B cell (primary cell): ENCODE data around the gene PINLYP. TPM values are rescaled to one million over a fixed set of nuclear protein-coding genes. Genes with fewer than 3 reads are reported as not detected.

Experiments used
- ATAC-seq: fragments of 200-7000 bp; cut with Tn5 transposase; one replicate; pipeline ENCODE4 v1.10.0; 2021; ENCODE audit warnings: low read depth, mild to moderate bottlenecking, moderate number of reproducible peaks, moderate library complexity
- CTCF ChIA-PET: fragments of 350-600 bp; sonication (Branson Sonifier 250); formaldehyde crosslinking; loops from one replicate; lab custom pipeline; 2021; ENCODE audit warnings: antibody characterized with exemption, inconsistent platforms; lab: Charles Lee
- POLR2A ChIA-PET: fragments of 350-600 bp; sonication (Branson Sonifier 250); formaldehyde crosslinking; loops from one replicate; lab custom pipeline; 2021; ENCODE audit warnings: antibody characterized with exemption; lab: Charles Lee
- DNase-seq: peaks from one replicate; pipeline ENCODE4 v3.0.0; 2013
- H2AFZ ChIP-seq: 2 replicates; pipeline ENCODE4 v1.6.1; 2012; ENCODE audit warnings: mild to moderate bottlenecking, low read depth, low read length; ENCODE audit not compliant: insufficient read depth, poor library complexity, severe bottlenecking
- H3K27ac ChIP-seq, 2 donors: 1 replicate in 1 of 2; 2 replicates in 1 of 2; pipeline ENCODE4 v1.5.1; 2012 to 2013; ENCODE audit warnings: low read length in 2 of 2, mild to moderate bottlenecking in 2 of 2, moderate library complexity in 1 of 2
- H3K27me3 ChIP-seq, 4 experiments: fragments of 200-600 bp in 1 of 4; sonication (generic) in 1 of 4; replicated peaks in 1 of 4; 1 replicate in 2 of 4; 2 replicates in 2 of 4; pipeline versions ENCODE4 v1.6.1 to v1.7.0; 2013 to 2016; ENCODE audit warnings: low read length in 3 of 4, mild to moderate bottlenecking in 2 of 4, mixed read lengths in 1 of 4, moderate library complexity in 1 of 4; ENCODE audit not compliant: insufficient read depth in 4 of 4, control insufficient read depth in 3 of 4; ENCODE audit errors: control extremely low read depth in 1 of 4
- H3K36me3 ChIP-seq, 2 experiments: replicated peaks in 1 of 2; 1 replicate in 1 of 2; 2 replicates in 1 of 2; pipeline versions ENCODE4 v1.6.1 to v1.7.1; 2013; ENCODE audit warnings: low read length in 1 of 2; ENCODE audit not compliant: insufficient read depth in 2 of 2, control insufficient read depth in 1 of 2; ENCODE audit errors: control extremely low read depth in 1 of 2, extremely low read depth in 1 of 2
- H3K4me1 ChIP-seq, 2 donors: fragments of 200-600 bp in 1 of 2; sonication (generic) in 1 of 2; 1 replicate in 1 of 2; 2 replicates in 1 of 2; pipeline versions ENCODE4 v1.5.1 to v1.6.1; 2013 to 2017; ENCODE audit warnings: low read length in 2 of 2; ENCODE audit not compliant: control insufficient read depth in 2 of 2, insufficient read depth in 2 of 2
- H3K4me2 ChIP-seq: replicated peaks from 2 replicates; pipeline ENCODE3; 2012; ENCODE audit warnings: mild to moderate bottlenecking, low read depth, low read length; ENCODE audit not compliant: poor library complexity, severe bottlenecking
- H3K4me3 ChIP-seq, 5 experiments: fragments of 200-600 bp in 1 of 5; sonication (generic) in 1 of 5; 1 replicate in 3 of 5; 2 replicates in 2 of 5; pipeline versions ENCODE4 v1.5.1 to v1.7.0; 2011 to 2016; ENCODE audit warnings: low read length in 4 of 5, mild to moderate bottlenecking in 4 of 5, low read depth in 2 of 5, control low read depth in 1 of 5, moderate library complexity in 1 of 5; ENCODE audit not compliant: insufficient read depth in 1 of 5; ENCODE audit errors: control extremely low read depth in 1 of 5, extremely low read depth in 1 of 5
- H3K79me2 ChIP-seq: fragments of 200-600 bp; sonication (generic); one replicate; pipeline ENCODE4 v1.6.0; 2016; ENCODE audit warnings: low read length; ENCODE audit not compliant: control insufficient read depth, insufficient read depth
- H3K9ac ChIP-seq: fragments of 200-600 bp; sonication (generic); 2 replicates; pipeline ENCODE4 v1.6.1; 2017; ENCODE audit warnings: mild to moderate bottlenecking, low read length, moderate library complexity
- H3K9me3 ChIP-seq, 3 donors: one replicate each; pipeline versions ENCODE4 v1.6.1 to v1.7.1; 2013; ENCODE audit warnings: low read length in 2 of 3; ENCODE audit not compliant: control insufficient read depth in 2 of 3, insufficient read depth in 1 of 3; ENCODE audit errors: control extremely low read depth in 1 of 3
- H4K20me1 ChIP-seq: 2 replicates; pipeline ENCODE4 v1.6.0; 2012; ENCODE audit warnings: mild to moderate bottlenecking, low read length; ENCODE audit not compliant: insufficient read depth, control insufficient read depth, poor library complexity, severe bottlenecking
- H3K27ac Mint-ChIP-seq: one replicate; pipeline ENCODE4 v1.8.0; 2021; ENCODE audit warnings: mixed read lengths
- H3K27me3 Mint-ChIP-seq: one replicate; pipeline ENCODE4 v1.8.0; 2021; ENCODE audit warnings: mixed read lengths
- H3K4me1 Mint-ChIP-seq: one replicate; pipeline ENCODE4 v1.8.0; 2021; ENCODE audit warnings: mixed read lengths
- H3K4me3 Mint-ChIP-seq: one replicate; pipeline ENCODE4 v1.8.0; 2021; ENCODE audit warnings: mixed read lengths
- H3K9me3 Mint-ChIP-seq: one replicate; pipeline ENCODE4 v1.8.0; 2022; ENCODE audit warnings: mixed read lengths; ENCODE audit not compliant: insufficient read depth
- EZH2 ChIP-seq: IDR thresholded peaks from 2 replicates; pipeline ENCODE4 v1.6.1; 2012; ENCODE audit warnings: borderline replicate concordance, low read depth, mild to moderate bottlenecking, moderate library complexity, low read length; ENCODE audit not compliant: insufficient read depth, poor library complexity, severe bottlenecking
- WGBS: methylation state at CpG from one replicate; pipeline ENCODE4 v1.1.5; 2013; ENCODE audit warnings: missing lambda C conversion rate; ENCODE audit not compliant: insufficient coverage; 5-methylcytosine and 5-hydroxymethylcytosine counted together
- intact Hi-C: fragments of 100-400 bp; cut with micrococcal nuclease; formaldehyde crosslinking; loops from one replicate; pipeline ENCODE4 v1.10.0; 2022
- polyA plus RNA-seq: library from polyadenylated mRNA; depleted of rRNA; stranded (reverse); fragments of >200 nt; gene quantifications from 2 replicates; pipeline ENCODE4 v1.2.3, GENCODE V29; 2012
- total RNA-seq, 2 donors: library from RNA; stranded (reverse); fragments of 120-200 nt in 1 of 2; gene quantifications; 1 replicate in 1 of 2; 2 replicates in 1 of 2; pipeline versions ENCODE4 v1.2.3 to v1.2.4, GENCODE V29; 2013 to 2022
- TF ChIP-seq, protein P1 (sequence below): fragments of 200-600 bp; IDR thresholded peaks from one replicate; pipeline ENCODE4 v1.8.0; 2022; ENCODE audit warnings: antibody characterized with exemption, mild to moderate bottlenecking

Gene PINLYP
- total and polyA plus RNA-seq, 2 donors (not counting 1 experiment from before 2014, with no cell fraction given): 2.0 to 2.9 TPM

DNA sequence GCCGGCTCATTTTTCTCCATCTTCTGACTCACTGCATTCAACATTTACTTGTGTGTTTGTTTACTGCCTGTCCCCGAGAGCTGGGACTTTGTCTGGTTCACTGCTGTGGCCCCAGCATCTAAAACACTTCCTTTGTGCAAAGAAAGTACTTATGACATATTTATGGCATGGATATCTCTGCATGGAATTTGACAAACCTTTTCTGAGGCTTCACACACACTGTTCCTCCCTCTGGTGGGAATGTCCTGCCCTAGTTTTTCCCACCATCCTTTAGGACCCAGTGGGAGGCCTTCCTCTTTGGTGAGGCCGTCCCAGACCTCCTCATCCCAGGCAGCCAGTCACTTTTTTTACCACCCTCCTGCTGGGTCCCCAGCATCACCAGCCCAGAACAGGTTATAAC lies 34.9 kb downstream of the PINLYP start:
- Mint-ChIP-seq H3K9me3 (no peaks in the 10 kb centered on the region), H3K27ac (no peak overlapping the region), H3K4me1 (peaks cover 4% of the 10 kb centered on the region), H3K27me3 (no peaks in the 10 kb centered on the region), H3K4me3 (no peak overlapping the region)
- peaks cover 0 to 26% of the 10 kb centered on the region in 2 experiments for H3K36me3 ChIP-seq
- peaks cover 3 to 8% of the 10 kb centered on the region in 2 donors for H3K4me1 ChIP-seq
- ATAC-seq (no peak), DNase-seq (no peak)
- H3K4me2 ChIP-seq: no peak overlapping the region
- peaks cover 32% of the 10 kb centered on the region for H3K79me2 ChIP-seq
- no peak overlapping the region for H2AFZ ChIP-seq
- 100% methylated on average over 2 of the region's 3 CpGs for WGBS
- H3K9me3 ChIP-seq: no peaks in the 10 kb centered on the region
- no peak overlapping the region for H3K4me3 ChIP-seq
- no peak overlapping the region for H3K9ac ChIP-seq
- ChIA-PET CTCF (no interaction called here), POLR2A (interaction anchor here (0.6 kb wide), 1 partner anchor 132 kb away, joined by 3 read pairs; no protein-coding TSS in a partner anchor)
- H3K27me3 ChIP-seq: no peaks in the 10 kb centered on the region
- H4K20me1 ChIP-seq: peaks cover 6% of the 10 kb centered on the region
- H3K27ac ChIP-seq: no peak overlapping the region
- intact Hi-C loops: no loop called here
- TF ChIP-seq EZH2: no peak
- TF ChIP-seq, protein P1, sequence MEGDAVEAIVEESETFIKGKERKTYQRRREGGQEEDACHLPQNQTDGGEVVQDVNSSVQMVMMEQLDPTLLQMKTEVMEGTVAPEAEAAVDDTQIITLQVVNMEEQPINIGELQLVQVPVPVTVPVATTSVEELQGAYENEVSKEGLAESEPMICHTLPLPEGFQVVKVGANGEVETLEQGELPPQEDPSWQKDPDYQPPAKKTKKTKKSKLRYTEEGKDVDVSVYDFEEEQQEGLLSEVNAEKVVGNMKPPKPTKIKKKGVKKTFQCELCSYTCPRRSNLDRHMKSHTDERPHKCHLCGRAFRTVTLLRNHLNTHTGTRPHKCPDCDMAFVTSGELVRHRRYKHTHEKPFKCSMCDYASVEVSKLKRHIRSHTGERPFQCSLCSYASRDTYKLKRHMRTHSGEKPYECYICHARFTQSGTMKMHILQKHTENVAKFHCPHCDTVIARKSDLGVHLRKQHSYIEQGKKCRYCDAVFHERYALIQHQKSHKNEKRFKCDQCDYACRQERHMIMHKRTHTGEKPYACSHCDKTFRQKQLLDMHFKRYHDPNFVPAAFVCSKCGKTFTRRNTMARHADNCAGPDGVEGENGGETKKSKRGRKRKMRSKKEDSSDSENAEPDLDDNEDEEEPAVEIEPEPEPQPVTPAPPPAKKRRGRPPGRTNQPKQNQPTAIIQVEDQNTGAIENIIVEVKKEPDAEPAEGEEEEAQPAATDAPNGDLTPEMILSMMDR: no peak

DNA sequence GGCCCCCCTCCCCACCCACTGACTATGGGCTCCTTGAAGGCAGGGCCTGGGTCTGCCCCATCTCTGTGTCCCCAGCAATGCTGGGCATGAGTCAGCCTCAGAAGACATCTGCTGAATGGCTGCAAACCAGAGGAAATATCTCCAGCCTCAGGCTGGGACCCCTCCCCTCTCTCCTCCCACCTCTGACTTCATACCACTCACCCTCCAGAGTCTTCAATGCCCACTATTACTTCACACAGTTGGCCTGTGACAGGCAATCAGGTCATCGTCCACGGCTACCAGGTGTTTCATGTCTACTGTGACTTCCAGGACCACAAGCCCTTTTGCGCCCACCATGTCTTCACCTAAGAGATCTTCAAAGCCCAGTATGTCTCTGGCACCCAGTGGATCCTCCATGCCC lies 36.2 kb downstream of the PINLYP start, which contains the start of gene SRRM5:
Gene SRRM5 (plus strand): TSS at position 301 of the 400 bp plus-strand sequence. CDS start 34 bp downstream, at position 335.
- no peak within 1 kb of the TSS for H2AFZ ChIP-seq
- H3K36me3 ChIP-seq: peaks cover 0 to 26% of the 10 kb centered on the region in 2 experiments
- ChIA-PET POLR2A (no interaction called here), CTCF (no interaction called here)
- Mint-ChIP-seq H3K4me1 (peaks cover 6% of the 10 kb centered on the region), H3K4me3 (no peak within 1 kb of the TSS), H3K9me3 (no peaks in the 10 kb centered on the region), H3K27me3 (no peaks in the 10 kb centered on the region), H3K27ac (no peak within 1 kb of the TSS)
- ATAC-seq (no peak), DNase-seq (no peak)
- TF ChIP-seq, protein P1: no peak
- no peak for TF ChIP-seq EZH2
- no peak within 1 kb of the TSS for H3K4me2 ChIP-seq
- no peak within 1 kb of the TSS for H3K9ac ChIP-seq
- H4K20me1 ChIP-seq: peaks cover 6% of the 10 kb centered on the region
- H3K9me3 ChIP-seq: no peaks in the 10 kb centered on the region
- H3K27ac ChIP-seq: no peak within 1 kb of the TSS
- 98% methylated on average over 3 of the region's 3 CpGs for WGBS
- no peaks in the 10 kb centered on the region for H3K27me3 ChIP-seq
- H3K4me3 ChIP-seq: no peak within 1 kb of the TSS
- intact Hi-C loops: no loop called here
- peaks cover 36% of the 10 kb centered on the region for H3K79me2 ChIP-seq
- H3K4me1 ChIP-seq: peaks cover 3 to 8% of the 10 kb centered on the region in 2 donors
